ENCODE measurements around the gene FAM72C.
"Not testable (repeated sequence)": the region's sequence is repeated elsewhere in the genome, so short reads cannot be mapped to it uniquely, and the experiment has no call there.

GRCh38 chr1:143987868-143988267 lies 16.1 kb upstream of the FAM72C start:
- not testable (repeated sequence) for TF ChIP-seq CTCF (IDR thresholded peaks at IDR 0.05; ENCODE audit: insufficient read depth, low read depth, low read length); EZH2 (IDR thresholded peaks at IDR 0.05; ENCODE audit: insufficient read depth, low read length)

Measured in astrocyte (in vitro differentiated cells and primary cell).